SK-N-SH (cell line): ENCODE results near the gene FBXW11. TPM values are rescaled to one million over a fixed set of nuclear protein-coding genes. Genes with fewer than 3 reads are reported as not detected.

ENCODE experiments used
- CTCF ChIA-PET: fragments of 300-600, 350-600 bp; formaldehyde crosslinking; extraction: SDS; loops from one replicate; lab custom pipeline; 2021; lab: Yijun Ruan, JAX
- POLR2A ChIA-PET: fragments of 350-600 bp; sonication (Branson Sonifier 250); formaldehyde crosslinking; extraction: SDS; loops from one replicate; lab custom pipeline; 2020; ENCODE audit warnings: antibody characterized with exemption, inconsistent platforms; lab: Yijun Ruan, JAX
- DNase-seq: peaks from one replicate; pipeline ENCODE4 v3.0.0; 2012
- H2AFZ ChIP-seq: fragments of 200-600 bp; sonication (generic); 2 replicates; pipeline ENCODE4 v1.8.1; 2016; ENCODE audit warnings: antibody characterized with exemption, mild to moderate bottlenecking, low read depth
- H3F3A ChIP-seq: fragments of 200-600 bp; sonication (generic); replicated peaks from 2 replicates; pipeline ENCODE3; 2016; ENCODE audit warnings: antibody characterized with exemption, mild to moderate bottlenecking; ENCODE audit not compliant: insufficient read depth
- H3K27ac ChIP-seq, 2 experiments: fragments of 200-500 bp in 1 of 2; fragments of 200-600 bp in 1 of 2; sonication (Bioruptor generic) in 1 of 2; sonication (generic), shearing (Covaris generic) in 1 of 2; 2 replicates each; pipeline versions ENCODE4 v1.5.1 to v1.6.1; 2014 to 2016; ENCODE audit warnings: low read depth in 2 of 2, inconsistent platforms in 1 of 2, low read length in 1 of 2, mild to moderate bottlenecking in 1 of 2, mixed read lengths in 1 of 2
- H3K27me3 ChIP-seq: fragments of 200-600 bp; sonication (generic), shearing (Covaris generic); 2 replicates; pipeline ENCODE4 v1.6.1; 2016; ENCODE audit warnings: mixed run types; ENCODE audit not compliant: insufficient read depth
- H3K36me3 ChIP-seq, 2 experiments: fragments of 200-500 bp in 1 of 2; fragments of 200-600 bp in 1 of 2; sonication (Bioruptor generic) in 1 of 2; sonication (generic) in 1 of 2; replicated peaks in 1 of 2; 2 replicates each; pipeline versions ENCODE3 to v1.5.1; 2014 to 2016; ENCODE audit warnings: low read length in 1 of 2, mild to moderate bottlenecking in 1 of 2; ENCODE audit not compliant: insufficient read depth in 2 of 2, control insufficient read depth in 1 of 2
- H3K4me1 ChIP-seq, 2 experiments: fragments of 200-500 bp in 1 of 2; fragments of 200-600 bp in 1 of 2; sonication (Bioruptor generic) in 1 of 2; sonication (generic), shearing (Covaris generic) in 1 of 2; 2 replicates each; pipeline versions ENCODE4 v1.5.1 to v1.6.1; 2014 to 2016; ENCODE audit warnings: low read depth in 1 of 2, low read length in 1 of 2, mixed run types in 1 of 2; ENCODE audit not compliant: insufficient read depth in 2 of 2, control insufficient read depth in 1 of 2
- H3K4me2 ChIP-seq: fragments of 200-600 bp; sonication (generic), shearing (Covaris generic); 2 replicates; pipeline ENCODE4 v1.6.1; 2017; ENCODE audit warnings: mixed run types
- H3K4me3 ChIP-seq, 2 experiments: fragments of 200-500 bp in 1 of 2; fragments of 200-600 bp in 1 of 2; sonication (Bioruptor generic) in 1 of 2; sonication (generic), shearing (Covaris generic) in 1 of 2; 2 replicates each; pipeline versions ENCODE4 v1.5.1 to v1.8.1; 2014 to 2016; ENCODE audit warnings: low read depth in 2 of 2, inconsistent platforms in 1 of 2, low read length in 1 of 2, mild to moderate bottlenecking in 1 of 2, mixed read lengths in 1 of 2, moderate library complexity in 1 of 2
- H3K79me2 ChIP-seq: fragments of 200-600 bp; sonication (generic); 2 replicates; pipeline ENCODE4 v1.8.1; 2017; ENCODE audit warnings: mild to moderate bottlenecking; ENCODE audit not compliant: insufficient read depth
- H3K9ac ChIP-seq: fragments of 200-600 bp; sonication (generic); 2 replicates; pipeline ENCODE4 v1.6.1; 2017; ENCODE audit warnings: mixed run types
- H3K9me2 ChIP-seq: fragments of 200-600 bp; sonication (generic); 2 replicates; pipeline ENCODE4 v1.6.1; 2017; ENCODE audit warnings: mixed run types
- H3K9me3 ChIP-seq: fragments of 200-600 bp; sonication (generic); 2 replicates; pipeline ENCODE4 v1.6.1; 2017; ENCODE audit warnings: mixed run types, mild to moderate bottlenecking, moderate library complexity
- H4K20me1 ChIP-seq: fragments of 200-600 bp; sonication (generic); 2 replicates; pipeline ENCODE4 v1.6.1; 2017; ENCODE audit warnings: mild to moderate bottlenecking, mixed run types; ENCODE audit not compliant: insufficient read depth
- CHD2 ChIP-seq: fragments of 150-350 bp; IDR thresholded peaks from 2 replicates; pipeline ENCODE4 v1.6.1; 2018; ENCODE audit warnings: low read length; ENCODE audit not compliant: partially characterized antibody
- EP300 ChIP-seq, 2 experiments: IDR thresholded peaks; 2 replicates each; pipeline versions ENCODE4 v1.4.0 to v1.6.1; 2012; ENCODE audit warnings: borderline replicate concordance in 1 of 2, low read depth in 1 of 2, low read length in 1 of 2
- EZH2phosphoT487 ChIP-seq: fragments of 200-600 bp; sonication (generic); IDR thresholded peaks from 2 replicates; pipeline ENCODE4 v1.6.1; 2017; ENCODE audit warnings: low read depth, mixed run types, mild to moderate bottlenecking, antibody characterized with exemption, moderate library complexity, borderline replicate concordance
- FOSL2 ChIP-seq: IDR thresholded peaks from 2 replicates; pipeline ENCODE4 v1.4.0; 2012; ENCODE audit warnings: low read depth, mild to moderate bottlenecking, moderate library complexity, borderline replicate concordance
- FOXM1 ChIP-seq: IDR thresholded peaks from 2 replicates; pipeline ENCODE4 v1.4.0; 2012; ENCODE audit warnings: low read depth, mild to moderate bottlenecking
- GABPA ChIP-seq: IDR thresholded peaks from 2 replicates; pipeline ENCODE4 v1.4.0; 2012; ENCODE audit warnings: low read depth, mild to moderate bottlenecking
- GATA2 ChIP-seq: sonication (generic); formaldehyde crosslinking; IDR thresholded peaks from 2 replicates; pipeline ENCODE4 v1.5.0; 2020; ENCODE audit warnings: mild to moderate bottlenecking, missing genetic modification reagents
- JUND ChIP-seq: IDR thresholded peaks from 2 replicates; pipeline ENCODE4 v1.4.0; 2012
- MAX ChIP-seq: IDR thresholded peaks from 2 replicates; pipeline ENCODE4 v1.4.0; 2012; ENCODE audit warnings: low read depth
- MXI1 ChIP-seq: IDR thresholded peaks from 2 replicates; pipeline ENCODE4 v1.6.1; 2012; ENCODE audit warnings: mild to moderate bottlenecking, low read depth, low read length, improper control_type of control experiment
- NFIC ChIP-seq: IDR thresholded peaks from 2 replicates; pipeline ENCODE4 v1.4.0; 2012; ENCODE audit warnings: borderline replicate concordance
- NRF1 ChIP-seq: IDR thresholded peaks from 2 replicates; pipeline ENCODE4 v1.6.1; 2012; ENCODE audit warnings: low read depth, mild to moderate bottlenecking, low read length
- PBX3 ChIP-seq: IDR thresholded peaks from 2 replicates; pipeline ENCODE4; 2012
- RCOR1 ChIP-seq: fragments of 150-350 bp; IDR thresholded peaks from 2 replicates; pipeline ENCODE4 v1.6.1; 2017; ENCODE audit warnings: antibody characterized with exemption, low read length
- SMC3 ChIP-seq: IDR thresholded peaks from 2 replicates; pipeline ENCODE4 v1.6.1; 2012; ENCODE audit warnings: low read depth, low read length, improper control_type of control experiment
- TCF12 ChIP-seq: IDR thresholded peaks from 2 replicates; pipeline ENCODE4 v1.4.0; 2012
- YY1 ChIP-seq: IDR thresholded peaks from 2 replicates; pipeline ENCODE4 v1.4.0; 2012; ENCODE audit warnings: low read depth, mild to moderate bottlenecking
- WGBS: methylation state at CpG from one replicate; pipeline ENCODE4 v1.1.6; 2017; ENCODE audit warnings: low lambda C conversion rate; 5-methylcytosine and 5-hydroxymethylcytosine counted together
- polyA plus RNA-seq, 3 experiments: library from polyadenylated mRNA; depleted of rRNA; stranded (reverse); fragments of >200 nt; gene quantifications; 2 replicates each; pipeline ENCODE4 v1.2.3, GENCODE V29; 2012

FBXW11 gene
- polyA plus RNA-seq, 1 of the 3 experiments (the other 2 are of a cell fraction) = 37.5 TPM

GRCh38 chr5:171926311-171926710 is 80.1 kb downstream of the FBXW11 start:
- Histone ChIP-seq H3K27me3 (no peaks in the 10 kb centered on the region), H3K4me3 (no peak overlapping the region), H3K36me3 (no peaks in the 10 kb centered on the region), H2AFZ (no peak overlapping the region), H3K79me2 (peaks cover 96% of the 10 kb centered on the region), H3K27ac (no peak overlapping the region), H3K4me2 (no peak overlapping the region), H3K4me1 (no peaks in the 10 kb centered on the region; a peak in 1 of 4 replicates), H3K9me3 (no peaks in the 10 kb centered on the region), H3K9me2 (no peaks in the 10 kb centered on the region), H4K20me1 (peaks cover 63% of the 10 kb centered on the region), H3F3A (no peaks in the 10 kb centered on the region), H3K9ac (no peak overlapping the region)
- CTCF ChIA-PET = no interaction called here
- no peak for TF ChIP-seq FOSL2
- no peak for TF ChIP-seq NRF1
- TF ChIP-seq JUND = no peak
- TF ChIP-seq GABPA = no peak
- TF ChIP-seq RCOR1 = no peak
- no peak for TF ChIP-seq FOXM1
- no peak for TF ChIP-seq YY1
- TF ChIP-seq CHD2 = no peak
- no peak for TF ChIP-seq GATA2 (CRISPR knock-in tag)
- no peak for TF ChIP-seq TCF12
- no peak for TF ChIP-seq PBX3
- TF ChIP-seq MAX = no peak
- no peak for TF ChIP-seq NFIC
- POLR2A ChIA-PET = no interaction called here
- DNase-seq = no peak
- 97% methylated on average over 8 of the region's 8 CpGs for WGBS

DNA sequence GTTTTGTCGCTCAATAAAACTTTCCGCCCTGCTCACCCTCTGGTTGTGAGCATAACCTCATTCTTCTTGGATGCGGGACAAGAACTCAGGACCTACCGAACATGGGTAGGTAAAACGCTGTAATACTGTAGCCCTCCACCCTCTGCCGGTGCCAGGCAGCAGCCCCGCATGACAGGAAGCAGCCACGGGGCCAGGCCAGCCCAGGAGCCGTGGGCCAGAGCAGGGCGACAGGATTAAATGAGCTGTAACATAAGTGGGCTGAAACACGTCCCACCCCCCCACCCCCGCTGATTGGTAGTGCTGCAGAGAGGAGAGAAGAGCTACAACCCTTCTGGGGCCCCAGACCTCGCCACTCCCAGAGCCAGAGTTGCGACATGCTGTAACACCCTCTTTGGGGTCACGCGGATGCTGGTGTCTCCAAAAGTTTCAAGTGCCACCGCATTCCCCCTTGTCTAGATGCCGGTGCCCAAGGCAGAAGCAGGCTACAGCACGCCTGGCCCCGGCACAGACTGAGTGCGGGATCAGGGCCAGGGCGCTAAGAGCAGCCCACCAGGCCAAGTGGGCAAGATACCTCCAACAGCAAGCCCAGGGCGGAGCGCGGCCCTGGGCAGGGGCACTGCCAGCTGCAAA is 81.8 kb downstream of the FBXW11 start:
- H3K27ac ChIP-seq = no peak overlapping the region
- no peaks in the 10 kb centered on the region for H3K9me2 ChIP-seq
- CTCF ChIA-PET = interaction anchor here (0.5 to 3.7 kb wide), 2 partner anchors 12 to 269 kb away, joined by 3 to 21 read pairs; no protein-coding TSS in a partner anchor
- peaks cover 98% of the 10 kb centered on the region for H3K79me2 ChIP-seq
- 95% methylated on average over 20 of the region's 25 CpGs for WGBS
- no peaks in the 10 kb centered on the region for H3K27me3 ChIP-seq
- no peaks in the 10 kb centered on the region for H3K9me3 ChIP-seq
- H3F3A ChIP-seq = no peaks in the 10 kb centered on the region
- no peak overlapping the region for H3K4me2 ChIP-seq
- no peak overlapping the region for H3K9ac ChIP-seq
- POLR2A ChIA-PET = no interaction called here
- no peak for DNase-seq
- H4K20me1 ChIP-seq = peaks cover 73% of the 10 kb centered on the region
- TF ChIP-seq SMC3 (no peak), GATA2 (CRISPR knock-in tag) (no peak), NRF1 (no peak), TCF12 (no peak), GABPA (no peak), JUND (no peak), EZH2phosphoT487 (no peak), MXI1 (no peak), EP300 (IDR thresholded peaks at IDR 0.05; ENCODE audit: borderline replicate concordance in 1 of 2, low read depth in 1 of 2, low read length in 1 of 2) (no peak)
- no peak overlapping the region for H3K4me3 ChIP-seq
- H2AFZ ChIP-seq = no peak overlapping the region
- no peaks in the 10 kb centered on the region; a peak in 1 of 4 replicates for H3K4me1 ChIP-seq
- no peaks in the 10 kb centered on the region for H3K36me3 ChIP-seq
